HCT116 (cell line): ENCODE measurements around the gene PPM1F. TPM values are rescaled to one million over a fixed set of nuclear protein-coding genes. Genes with fewer than 3 reads are reported as not detected.
"Not testable (repeated sequence)": the region's sequence is repeated elsewhere in the genome, so short reads cannot be mapped to it uniquely, and the experiment has no call there.

ENCODE experiments used
- ATAC-seq: fragments of 200-7000 bp; cut with Tn5 transposase; 2 replicates; pipeline ENCODE4 v1.9.1; 2020; ENCODE audit warnings: mild to moderate bottlenecking, moderate library complexity
- BruUV-seq: library from RNA; stranded (reverse); fragments of 400-500 nt; replicated peaks from 2 replicates; lab custom pipeline; 2021; lab: Mats Ljungman, UMichigan
- CTCF ChIA-PET: fragments of 300-600 bp; sonication (Branson Sonifier 250); formaldehyde crosslinking; loops from one replicate; lab custom pipeline; 2021; ENCODE audit warnings: antibody characterized with exemption; lab: Charles Lee
- POLR2A ChIA-PET: fragments of 300-600, 350-600 bp; sonication (Branson Sonifier 250); formaldehyde crosslinking; loops from one replicate; lab custom pipeline; 2021; ENCODE audit warnings: antibody characterized with exemption; lab: Charles Lee
- RAD21 ChIA-PET, 2 experiments: fragments of 300-600 bp; sonication (Branson Sonifier 250); formaldehyde crosslinking; loops; one replicate each; lab custom pipeline; 2023; ENCODE audit warnings: low total read pairs in 2 of 2; ENCODE audit not compliant: uncharacterized antibody in 2 of 2, unreplicated experiment in 2 of 2, low non-redundant PET in 1 of 2; lab: Charles Lee
- DNase-seq: peaks from one replicate; pipeline ENCODE4 v3.0.0-alpha.2; 2010; ENCODE audit warnings: low read depth, low spot score
- H2AFZ ChIP-seq: fragments of 200-600 bp; shearing (Covaris generic), sonication (generic); 2 replicates; pipeline ENCODE4 v1.6.1; 2017; ENCODE audit warnings: low read depth, mixed run types, mixed read lengths, antibody characterized with exemption, low read length; ENCODE audit not compliant: poor library complexity, severe bottlenecking
- H3K27ac ChIP-seq: 2 replicates; pipeline ENCODE4 v1.5.1; 2012; ENCODE audit warnings: low read depth, low read length
- H3K27me3 ChIP-seq: fragments of 200-600 bp; sonication (generic); 2 replicates; pipeline ENCODE4 v1.6.1; 2016; ENCODE audit warnings: mixed run types, low read length, mixed read lengths; ENCODE audit not compliant: insufficient read depth
- H3K36me3 ChIP-seq, 2 experiments: fragments of 200-500 bp in 1 of 2; fragments of 200-600 bp in 1 of 2; sonication (Bioruptor generic) in 1 of 2; sonication (generic) in 1 of 2; 2 replicates each; pipeline versions ENCODE4 v1.5.1 to v1.6.1; 2014 to 2016; ENCODE audit warnings: low read length in 2 of 2, inconsistent platforms in 1 of 2, mixed read lengths in 1 of 2, mixed run types in 1 of 2; ENCODE audit not compliant: insufficient read depth in 2 of 2, control insufficient read depth in 1 of 2
- H3K4me1 ChIP-seq, 2 experiments: fragments of 200-600 bp in 1 of 2; sonication (generic) in 1 of 2; 2 replicates each; pipeline versions ENCODE4 v1.5.1 to v1.6.1; 2012 to 2017; ENCODE audit warnings: low read length in 2 of 2, inconsistent platforms in 1 of 2, mild to moderate bottlenecking in 1 of 2, mixed read lengths in 1 of 2, mixed run types in 1 of 2, moderate library complexity in 1 of 2; ENCODE audit not compliant: insufficient read depth in 2 of 2, control insufficient read depth in 1 of 2
- H3K4me2 ChIP-seq: fragments of 200-600 bp; sonication (generic); 2 replicates; pipeline ENCODE4 v1.6.1; 2017; ENCODE audit warnings: mixed run types, low read length, mixed read lengths
- H3K4me3 ChIP-seq, 2 experiments: fragments of 200-600 bp in 1 of 2; sonication (generic) in 1 of 2; replicated peaks in 1 of 2; 2 replicates each; pipeline ENCODE4 v1.5.1; 2011 to 2016; ENCODE audit warnings: low read length in 2 of 2, control low read depth in 1 of 2, low read depth in 1 of 2, mild to moderate bottlenecking in 1 of 2, mixed read lengths in 1 of 2, mixed run types in 1 of 2
- H3K79me2 ChIP-seq: fragments of 200-600 bp; sonication (generic); 2 replicates; pipeline ENCODE4 v1.6.1; 2017; ENCODE audit warnings: mild to moderate bottlenecking, mixed run types, low read length, moderate library complexity, mixed read lengths; ENCODE audit not compliant: insufficient read depth
- H3K9ac ChIP-seq: fragments of 200-600 bp; sonication (generic); 2 replicates; pipeline ENCODE4 v1.6.1; 2016; ENCODE audit warnings: low read length, mixed read lengths
- H3K9me2 ChIP-seq: fragments of 200-600 bp; sonication (generic), shearing (Covaris generic); 2 replicates; pipeline ENCODE4 v1.6.1; 2017; ENCODE audit warnings: mixed run types, mild to moderate bottlenecking, moderate library complexity; ENCODE audit not compliant: insufficient read depth
- H3K9me3 ChIP-seq, 2 experiments: fragments of 200-500 bp in 1 of 2; fragments of 200-600 bp in 1 of 2; sonication (Bioruptor generic) in 1 of 2; sonication (generic) in 1 of 2; 2 replicates each; pipeline ENCODE4 v1.6.1; 2014 to 2017; ENCODE audit warnings: low read length in 2 of 2, mixed read lengths in 2 of 2, inconsistent platforms in 1 of 2, low read depth in 1 of 2, mild to moderate bottlenecking in 1 of 2, mixed run types in 1 of 2, moderate library complexity in 1 of 2; ENCODE audit not compliant: control insufficient read depth in 1 of 2, insufficient read depth in 1 of 2
- H4K20me1 ChIP-seq: fragments of 200-600 bp; sonication (generic), shearing (Covaris generic); 2 replicates; pipeline ENCODE4 v1.6.1; 2017; ENCODE audit warnings: mixed run types, mild to moderate bottlenecking, moderate library complexity; ENCODE audit not compliant: insufficient read depth
- CBX3 ChIP-seq: IDR thresholded peaks from 2 replicates; pipeline ENCODE4 v1.6.1; 2012; ENCODE audit warnings: low read depth
- CEBPB ChIP-seq: IDR thresholded peaks from 2 replicates; pipeline ENCODE4 v1.6.1; 2012; ENCODE audit warnings: low read depth
- CTCF ChIP-seq, 3 experiments: fragments of 200-600 bp in 1 of 3; sonication (generic) in 1 of 3; IDR thresholded peaks in 2 of 3; conservative IDR thresholded peaks in 1 of 3; 2 replicates each; pipeline ENCODE4 v1.5.1; 2012 to 2017; ENCODE audit warnings: low read depth in 2 of 3, low read length in 2 of 3, antibody characterized with exemption in 1 of 3, borderline replicate concordance in 1 of 3, control low read depth in 1 of 3, mild to moderate bottlenecking in 1 of 3, mixed read lengths in 1 of 3, mixed run types in 1 of 3, moderate library complexity in 1 of 3; ENCODE audit not compliant: insufficient read depth in 1 of 3
- EGR1 ChIP-seq: IDR thresholded peaks from 2 replicates; pipeline ENCODE4 v1.6.1; 2012; ENCODE audit warnings: low read depth
- ELF1 ChIP-seq: IDR thresholded peaks from 2 replicates; pipeline ENCODE4 v1.6.1; 2012; ENCODE audit warnings: low read depth, borderline replicate concordance
- EZH2phosphoT487 ChIP-seq: fragments of 200-600 bp; IDR thresholded peaks from 2 replicates; pipeline ENCODE4 v1.6.1; 2018; ENCODE audit warnings: antibody characterized with exemption, borderline replicate concordance
- FOSL1 ChIP-seq: IDR thresholded peaks from 2 replicates; pipeline ENCODE4 v1.6.1; 2012; ENCODE audit warnings: low read depth
- JUND ChIP-seq: IDR thresholded peaks from 2 replicates; pipeline ENCODE4 v1.6.1; 2012
- MAX ChIP-seq: IDR thresholded peaks from 2 replicates; pipeline ENCODE4 v1.6.1; 2012
- POLR2AphosphoS5 ChIP-seq: IDR thresholded peaks from 2 replicates; pipeline ENCODE4 v1.6.1; 2011; ENCODE audit warnings: mild to moderate bottlenecking, low read depth, low read length, moderate library complexity
- RAD21 ChIP-seq: IDR thresholded peaks from 2 replicates; pipeline ENCODE4 v1.6.1; 2012; ENCODE audit warnings: low read depth, mild to moderate bottlenecking
- REST ChIP-seq: IDR thresholded peaks from 2 replicates; pipeline ENCODE4 v1.6.1; 2012; ENCODE audit warnings: low read depth
- SIN3A ChIP-seq: IDR thresholded peaks from 2 replicates; pipeline ENCODE4 v1.6.1; 2012; ENCODE audit warnings: low read depth
- SP1 ChIP-seq: IDR thresholded peaks from 2 replicates; pipeline ENCODE4 v1.6.1; 2012; ENCODE audit warnings: low read depth
- SRF ChIP-seq: IDR thresholded peaks from 2 replicates; pipeline ENCODE4 v1.6.1; 2012; ENCODE audit warnings: low read depth
- YY1 ChIP-seq: IDR thresholded peaks from 2 replicates; pipeline ENCODE4 v1.6.1; 2011; ENCODE audit warnings: low read length, low read depth, moderate library complexity, mild to moderate bottlenecking; ENCODE audit not compliant: insufficient replicate concordance; ENCODE audit errors: extremely low read depth
- ZFX ChIP-seq: fragments of 450-650 bp; IDR thresholded peaks from 2 replicates; pipeline ENCODE4 v1.6.1; 2017
- ZNF274 ChIP-seq: fragments of 200-500 bp; sonication (Bioruptor generic); IDR thresholded peaks from 2 replicates; pipeline ENCODE4 v1.6.1; 2014; ENCODE audit warnings: mild to moderate bottlenecking, low read depth, low read length, inconsistent platforms
- intact Hi-C: fragments of 100-400 bp; cut with micrococcal nuclease; formaldehyde crosslinking; loops from 2 replicates; pipeline ENCODE4 v1.10.0; 2022
- total RNA-seq: library from RNA; stranded (reverse); gene quantifications from one replicate; pipeline ENCODE4 v1.2.1, GENCODE V29; 2021; ENCODE audit not compliant: unreplicated experiment

The PPM1F gene
- total RNA-seq, 1 experiment from 2014 or later, result 27.3 TPM

GRCh38 chr22:21910367-21910766, 42.3 kb downstream of the PPM1F start:
- BruUV-seq, RAD21 ChIA-PET, H3K27me3 ChIP-seq, H3K36me3 ChIP-seq, H3K9me2 ChIP-seq, H4K20me1 ChIP-seq, H3K27ac ChIP-seq, H3K4me1 ChIP-seq, ATAC-seq, H3K79me2 ChIP-seq, H3K4me2 ChIP-seq, H3K4me3 ChIP-seq, H3K9me3 ChIP-seq, H2AFZ ChIP-seq, DNase-seq, H3K9ac ChIP-seq, POLR2A ChIA-PET, intact Hi-C loops: not testable (repeated sequence)
- CTCF ChIA-PET, result interaction anchor here (1.3 kb wide), 1 partner anchor 42 kb away, joined by 4 read pairs; the partner anchor contains the start of gene PPM1F

- Histone ChIP-seq H3K27me3 (no peaks in the 10 kb centered on the region), H3K4me3 (no peak overlapping the region), H4K20me1 (no peaks in the 10 kb centered on the region), H3K9ac (no peak overlapping the region), H3K27ac (no peak overlapping the region), H3K4me2 (no peak overlapping the region), H3K9me3 (no peaks in the 10 kb centered on the region), H2AFZ (no peak overlapping the region), H3K36me3 (no peaks in the 10 kb centered on the region), H3K9me2 (no peaks in the 10 kb centered on the region), H3K4me1 (peaks cover 0 to 4% of the 10 kb centered on the region in 2 experiments; a peak in 1 of 4 replicates), H3K79me2 (no peaks in the 10 kb centered on the region)
- BruUV-seq, result no TSS peak
- POLR2A ChIA-PET, result no interaction called here
- DNase-seq (no peak), ATAC-seq (no peak)
- RAD21 ChIA-PET, result no interaction called here
- CTCF ChIA-PET, result interaction anchor here (1.3 kb wide), 1 partner anchor 43 kb away, joined by 4 read pairs; the partner anchor contains the start of gene PPM1F
- intact Hi-C loops, result no loop called here
- TF ChIP-seq ZFX (no peak), CBX3 (no peak), SIN3A (no peak), ZNF274 (no peak), SRF (no peak), SP1 (no peak), REST (no peak), YY1 (no peak), FOSL1 (no peak), CEBPB (no peak), ELF1 (no peak), JUND (no peak), MAX (no peak), RAD21 (no peak), EZH2phosphoT487 (no peak), EGR1 (no peak), CTCF (IDR thresholded peaks at IDR 0.05 in 2 of 3, conservative IDR thresholded peaks at IDR 0.05 in 1 of 3; ENCODE audit: borderline replicate concordance in 1 of 3, insufficient read depth in 1 of 3, low read depth in 2 of 3, low read length in 2 of 3) (no peak), POLR2AphosphoS5 (no peak)
Observed at GRCh38 chr22:21909871-21910270, 42.8 kb downstream of the PPM1F start.
